ENCODE data around the gene GPR3. TPM values are rescaled to one million over a fixed set of nuclear protein-coding genes. Genes with fewer than 3 reads are reported as not detected.

The GPR3 gene
- total and polyA plus RNA-seq, 4 donors: under 0.01 to 0.30 TPM; not detected in 2

GRCh38 chr1:27392778-27393635, 585 bp downstream of the GPR3 start:
- no peaks in the 10 kb centered on the region for H3K9me3 ChIP-seq (ENCODE audit: control insufficient read depth in 4 of 4, low read length in 3 of 4)
- DNase-seq (ENCODE audit: low spot score): no peak
- H3K27ac ChIP-seq (ENCODE audit: low read depth in 1 of 2, low read length in 2 of 2): no peak overlapping the region
- no peak overlapping the region for H3K9ac ChIP-seq (ENCODE audit: low read depth in 1 of 2, low read length in 2 of 2)
- 42% methylated on average over 30 of the region's 30 CpGs for WGBS
- no peaks in the 10 kb centered on the region for H3K36me3 ChIP-seq (ENCODE audit: control insufficient read depth in 4 of 4, insufficient read depth in 3 of 4, low read depth in 1 of 4, low read length in 3 of 4)
- no peaks in the 10 kb centered on the region for H3K27me3 ChIP-seq (ENCODE audit: control insufficient read depth in 4 of 4, insufficient read depth in 4 of 4, low read length in 3 of 4)
- peaks cover 5 to 12% (median 8%) of the 10 kb centered on the region in 4 donors for H3K4me1 ChIP-seq (ENCODE audit: control insufficient read depth in 4 of 4, insufficient read depth in 4 of 4, low read length in 3 of 4)
- H3K4me3 ChIP-seq (ENCODE audit: low read depth in 1 of 3, low read length in 3 of 3): peak overlapping the region in 1 of 3 donors; percentile 44
- TF ChIP-seq SP1 (IDR thresholded peaks at IDR 0.05) (no peak), GABPA (IDR thresholded peaks at IDR 0.05 in 1 of 2, conservative IDR thresholded peaks at IDR 0.05 in 1 of 2) (no peak), HNF4G (IDR thresholded peaks at IDR 0.05) (no peak)

- 95% methylated on average over 18 of the region's 18 CpGs for WGBS
- no peaks in the 10 kb centered on the region for H3K9me3 ChIP-seq (ENCODE audit: control insufficient read depth in 4 of 4, low read length in 3 of 4)
- H3K36me3 ChIP-seq (ENCODE audit: control insufficient read depth in 4 of 4, insufficient read depth in 3 of 4, low read depth in 1 of 4, low read length in 3 of 4): no peaks in the 10 kb centered on the region
- H3K9ac ChIP-seq (ENCODE audit: low read depth in 1 of 2, low read length in 2 of 2): no peak overlapping the region
- DNase-seq (ENCODE audit: low spot score): no peak
- H3K27ac ChIP-seq (ENCODE audit: low read depth in 1 of 2, low read length in 2 of 2): no peak overlapping the region
- TF ChIP-seq CTCF (IDR thresholded peaks at IDR 0.05; ENCODE audit: low read depth, low read length, missing input control): no peak
- TF ChIP-seq MAX (IDR thresholded peaks at IDR 0.05): no peak
- no peak for TF ChIP-seq FOXA2 (IDR thresholded peaks at IDR 0.05)
- no peak for TF ChIP-seq HNF4G (IDR thresholded peaks at IDR 0.05)
- TF ChIP-seq FOXA1 (IDR thresholded peaks at IDR 0.05): no peak
- TF ChIP-seq EGR1 (IDR thresholded peaks at IDR 0.05; ENCODE audit: low read depth in 2 of 2): no peak
- no peak for TF ChIP-seq SP1 (IDR thresholded peaks at IDR 0.05)
- no peak for TF ChIP-seq NR2F2 (IDR thresholded peaks at IDR 0.05)
- no peak for TF ChIP-seq RXRA (IDR thresholded peaks at IDR 0.05)
- peaks cover 5 to 12% (median 8%) of the 10 kb centered on the region in 4 donors for H3K4me1 ChIP-seq (ENCODE audit: control insufficient read depth in 4 of 4, insufficient read depth in 4 of 4, low read length in 3 of 4)
- H3K27me3 ChIP-seq (ENCODE audit: control insufficient read depth in 4 of 4, insufficient read depth in 4 of 4, low read length in 3 of 4): no peaks in the 10 kb centered on the region
- H3K4me3 ChIP-seq (ENCODE audit: low read depth in 1 of 3, low read length in 3 of 3): no peak overlapping the region
These were observed 1.3 kb downstream of the GPR3 start for GRCh38 chr1:27393641-27394281.

GRCh38 chr1:27394282-27394658, 1.8 kb downstream of the GPR3 start:
- no peaks in the 10 kb centered on the region for H3K9me3 ChIP-seq (ENCODE audit: control insufficient read depth in 4 of 4, low read length in 3 of 4)
- no peak overlapping the region for H3K4me3 ChIP-seq (ENCODE audit: low read depth in 1 of 3, low read length in 3 of 3)
- no peaks in the 10 kb centered on the region for H3K27me3 ChIP-seq (ENCODE audit: control insufficient read depth in 4 of 4, insufficient read depth in 4 of 4, low read length in 3 of 4)
- peaks cover 5 to 12% (median 8%) of the 10 kb centered on the region in 4 donors for H3K4me1 ChIP-seq (ENCODE audit: control insufficient read depth in 4 of 4, insufficient read depth in 4 of 4, low read length in 3 of 4)
- H3K9ac ChIP-seq (ENCODE audit: low read depth in 1 of 2, low read length in 2 of 2): no peak overlapping the region
- no peaks in the 10 kb centered on the region for H3K36me3 ChIP-seq (ENCODE audit: control insufficient read depth in 4 of 4, insufficient read depth in 3 of 4, low read depth in 1 of 4, low read length in 3 of 4)
- 96% methylated on average over 9 of the region's 9 CpGs for WGBS
- no peak for DNase-seq (ENCODE audit: low spot score)
- no peak overlapping the region for H3K27ac ChIP-seq (ENCODE audit: low read depth in 1 of 2, low read length in 2 of 2)
- TF ChIP-seq FOXA2 (IDR thresholded peaks at IDR 0.05) (no peak), MAX (IDR thresholded peaks at IDR 0.05) (no peak), ZBTB33 (IDR thresholded peaks at IDR 0.05) (no peak), NR2F2 (IDR thresholded peaks at IDR 0.05) (no peak), REST (IDR thresholded peaks at IDR 0.05) (no peak), HNF4A (conservative IDR thresholded peaks at IDR 0.05) (no peak), CTCF (IDR thresholded peaks at IDR 0.05; ENCODE audit: low read depth, low read length, missing input control) (no peak), SP1 (IDR thresholded peaks at IDR 0.05) (no peak), YY1 (IDR thresholded peaks at IDR 0.05) (no peak), RAD21 (IDR thresholded peaks at IDR 0.05) (no peak)
